Measurements from ENCODE around the gene ATP11C.
A peak's percentile ranks its signal among the peaks of the same experiment; 100 is the strongest.
"Not testable (repeated sequence)": the region's sequence is repeated elsewhere in the genome, so short reads cannot be mapped to it uniquely, and the experiment has no call there.

The ATP11C gene

DNA sequence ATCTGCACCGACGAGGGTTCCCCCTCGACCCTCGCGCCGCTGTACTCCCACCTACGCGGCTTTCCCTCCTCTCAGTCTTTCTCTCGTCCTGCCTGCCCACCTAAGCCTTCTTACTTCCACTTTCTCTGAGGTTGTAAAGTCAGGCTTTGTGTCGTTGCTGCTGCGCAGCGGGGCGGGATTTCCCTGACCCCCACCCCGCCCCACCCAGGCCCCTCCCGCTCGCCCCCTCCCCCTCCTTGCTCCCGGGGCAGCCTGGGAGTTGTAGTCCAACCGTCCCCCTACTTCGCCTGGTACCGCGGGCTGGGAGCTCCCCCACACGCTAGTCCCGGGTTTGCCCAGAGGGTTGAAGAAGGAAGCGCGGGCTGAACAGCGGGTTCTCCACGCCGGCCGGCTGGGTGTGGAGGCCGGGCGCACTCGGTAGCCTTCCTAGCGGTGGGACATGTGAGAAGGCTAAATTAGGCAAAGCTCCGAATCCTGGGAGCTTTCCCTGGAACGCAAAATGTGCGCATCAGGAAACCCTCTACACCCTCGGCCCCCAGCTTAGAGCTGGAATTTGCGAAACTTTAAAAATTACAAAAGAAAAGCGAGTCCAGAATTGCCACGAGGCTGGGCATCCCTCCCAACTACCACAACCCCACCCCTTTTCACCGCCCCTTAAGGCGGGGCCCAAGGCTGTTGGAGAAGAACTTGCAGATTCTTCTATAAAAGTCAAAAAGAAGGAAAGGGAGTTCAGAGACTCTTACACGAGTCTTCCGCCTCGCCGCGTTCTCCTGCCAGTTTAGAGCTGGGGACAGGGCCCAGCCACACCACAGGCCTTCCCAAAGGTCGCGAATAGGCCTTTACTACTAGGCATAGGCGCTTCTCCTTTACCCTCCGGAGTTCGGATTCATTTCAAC, at the start of gene ATP11C:
ATP11C (minus strand) TSS at position 153 of the 896 bp plus-strand sequence. CDS start 1,011 bp downstream, outside the sequence.
- peak; percentile 75 for DNase-seq (ENCODE audit: low read depth)

DNA sequence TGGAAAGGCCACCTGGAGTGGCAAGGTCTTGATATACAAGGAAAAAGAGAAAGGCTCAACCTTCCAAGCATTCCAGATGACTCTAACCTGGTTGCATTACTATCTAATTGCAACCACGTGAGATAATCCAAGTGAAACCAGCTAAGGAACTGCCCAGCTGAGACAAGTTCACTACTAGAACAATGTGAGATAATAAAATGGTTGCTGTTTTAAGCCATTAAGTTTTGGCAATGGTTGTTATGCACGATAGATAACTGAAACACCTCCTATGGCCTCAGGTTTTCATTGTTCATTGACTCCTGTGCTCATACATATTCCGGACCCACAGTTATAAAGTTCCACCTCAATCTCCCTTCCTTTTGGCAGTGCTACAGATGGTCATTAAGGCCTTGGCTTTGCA, 41.6 kb upstream of the ATP11C start:
- DNase-seq (ENCODE audit: low read depth): no peak

DNA sequence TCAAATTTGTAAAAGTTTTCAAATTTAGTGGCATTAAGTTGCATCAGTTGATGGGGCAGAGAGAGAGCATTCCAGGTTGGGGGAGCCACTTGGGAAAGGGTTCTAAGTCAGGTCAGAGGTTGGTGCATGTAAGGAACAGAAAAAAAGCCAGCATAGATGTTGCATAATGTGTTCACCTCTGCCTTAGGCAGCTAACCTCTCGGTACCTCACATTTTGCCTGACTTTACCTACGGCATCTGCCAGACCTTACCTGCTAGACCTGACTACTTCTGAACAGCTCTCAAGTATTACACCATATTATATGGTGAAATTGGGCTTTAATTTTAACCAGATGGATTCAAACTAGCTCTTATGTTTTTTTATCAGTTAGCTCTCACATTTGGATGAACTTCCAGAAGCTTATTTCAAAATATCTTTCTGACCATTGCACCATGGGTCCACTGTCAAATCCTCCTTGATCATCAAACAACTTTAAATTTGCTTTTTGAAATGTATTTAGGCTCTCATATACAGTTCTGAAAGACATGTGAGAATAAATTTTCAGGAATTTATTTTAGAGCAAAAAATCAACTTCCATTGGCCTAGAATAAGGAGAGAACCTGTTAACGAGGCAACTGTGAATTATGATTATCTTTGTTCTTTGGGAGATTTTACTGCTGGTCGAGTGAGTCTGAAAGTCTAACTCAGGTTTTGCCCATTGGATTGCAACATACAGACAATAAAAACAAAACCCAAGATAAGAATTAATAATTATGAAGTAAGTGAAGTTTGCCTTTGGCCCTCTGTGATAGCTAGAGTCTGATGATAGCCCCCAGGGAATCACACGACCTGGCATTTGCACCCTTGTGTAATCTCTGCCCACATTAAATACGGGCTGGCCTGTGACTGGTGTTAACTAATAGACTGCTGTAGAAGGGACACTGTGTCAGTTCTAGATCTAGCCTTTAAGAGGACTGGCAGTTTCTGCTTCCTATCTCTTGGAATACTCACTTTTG, 40.1 kb upstream of the ATP11C start:
- no peak for DNase-seq (ENCODE audit: low read depth)

DNA sequence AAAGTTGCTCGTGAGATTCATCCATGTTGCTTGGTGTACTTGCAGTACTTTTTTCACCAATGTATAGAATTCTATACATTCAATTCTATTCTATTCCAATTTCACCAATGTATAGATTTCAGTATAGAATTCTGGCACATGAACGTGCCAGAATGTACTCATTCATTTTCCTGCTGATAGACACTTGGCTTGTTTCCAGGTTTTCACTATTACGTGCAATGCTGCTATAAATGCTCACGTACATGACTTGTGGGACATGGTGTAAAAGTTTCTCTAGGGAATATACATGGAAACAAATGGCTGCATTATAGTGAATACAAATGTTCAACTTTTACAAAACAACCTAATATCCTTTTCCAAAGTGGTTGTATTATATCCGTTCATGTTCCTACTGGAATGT, 39.3 kb upstream of the ATP11C start:
- DNase-seq (ENCODE audit: low read depth): no peak

DNA sequence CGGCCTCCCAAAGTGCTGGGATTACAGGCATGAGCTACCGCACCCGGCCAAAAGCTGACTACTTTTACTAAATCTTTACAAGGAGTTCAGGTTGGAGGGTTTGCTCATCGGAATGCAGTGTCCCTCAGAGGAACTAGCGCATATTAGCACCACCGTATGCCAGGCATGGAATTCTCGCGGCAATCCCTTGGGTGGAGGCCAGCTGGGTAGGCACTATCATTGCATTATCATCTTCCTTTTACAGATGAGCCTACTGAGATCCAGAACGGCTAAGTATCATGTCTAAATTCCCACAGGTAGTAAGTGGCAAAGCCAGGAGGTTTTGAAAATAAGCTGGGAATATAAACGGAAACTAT, 38.5 kb upstream of the ATP11C start:
- DNase-seq (ENCODE audit: low read depth): no peak

DNA sequence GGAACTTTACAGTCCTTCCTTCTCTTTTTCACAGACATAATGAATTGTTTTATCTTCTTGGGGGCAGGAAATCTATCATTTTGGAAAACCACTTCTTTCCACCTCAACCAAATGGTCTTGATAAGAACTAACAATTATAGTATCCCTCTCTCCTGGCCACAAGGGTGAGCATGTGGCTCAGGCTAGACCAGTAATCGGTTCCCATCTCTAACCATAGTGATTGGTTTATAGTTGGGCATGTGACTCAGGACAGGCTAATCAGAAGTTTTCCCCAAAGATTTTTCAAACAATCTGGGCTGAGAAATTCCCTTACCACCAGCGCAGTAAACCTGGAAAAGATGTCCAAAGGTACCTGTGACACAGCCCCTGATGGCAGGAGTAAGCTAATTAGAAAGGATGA, 36.4 kb upstream of the ATP11C start:
- no peak for DNase-seq (ENCODE audit: low read depth)

DNA sequence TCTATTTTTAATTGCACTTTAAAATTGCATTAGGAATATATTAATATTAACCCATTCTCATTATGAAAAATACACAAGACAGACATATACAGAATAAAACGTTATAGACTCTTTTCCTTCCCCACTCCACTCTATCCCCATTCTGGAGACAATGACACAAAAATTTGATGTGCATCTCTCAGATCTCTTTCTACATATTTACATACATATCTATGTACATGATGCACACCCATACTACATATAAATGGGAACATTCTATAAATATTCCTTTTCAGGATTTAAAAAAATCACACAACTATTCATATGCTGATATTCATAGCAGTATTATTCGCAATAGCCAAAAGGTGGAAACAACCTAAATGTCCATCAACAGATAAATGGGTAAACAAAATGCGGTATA, 34.9 kb upstream of the ATP11C start:
- no peak for DNase-seq (ENCODE audit: low read depth)

DNA sequence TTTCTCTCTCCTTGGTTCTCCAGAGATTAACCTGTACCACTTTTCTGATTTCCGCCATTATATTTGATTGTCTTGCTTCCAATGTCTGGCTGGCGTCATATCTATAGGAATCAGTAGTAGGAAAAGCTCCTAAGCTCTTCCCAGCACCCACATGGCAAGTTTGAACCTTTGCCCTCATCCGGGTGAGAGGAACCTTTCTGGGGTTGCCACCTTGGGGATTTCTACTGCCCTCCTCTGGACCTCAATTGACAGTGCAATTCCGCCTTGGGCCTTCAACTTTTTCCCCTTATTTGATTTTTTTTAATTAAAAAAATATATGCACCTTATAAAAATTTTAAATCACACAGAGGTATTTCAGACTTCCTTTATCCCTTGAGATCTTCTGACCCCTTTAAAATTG, 34.4 kb upstream of the ATP11C start:
- DNase-seq (ENCODE audit: low read depth): no peak

DNA sequence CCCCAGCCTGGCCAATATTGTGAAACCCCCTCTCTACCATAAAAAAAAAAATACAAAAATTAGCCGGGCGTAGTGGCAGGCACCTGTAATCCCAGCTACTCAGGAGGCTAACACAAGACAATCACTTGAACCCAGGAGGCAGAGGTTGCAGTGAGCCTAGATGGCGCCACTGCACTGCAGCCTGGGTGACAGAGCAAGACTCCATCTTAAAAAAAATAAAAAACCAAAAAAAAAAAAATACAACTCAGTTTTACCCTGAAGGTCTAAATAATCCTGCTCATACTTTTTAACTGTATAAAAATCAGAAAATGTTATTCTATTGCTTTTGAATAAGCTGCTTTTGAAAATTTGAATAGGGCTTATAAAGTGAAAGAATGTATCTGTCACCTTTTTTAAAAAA, 33.3 kb upstream of the ATP11C start:
- DNase-seq (ENCODE audit: low read depth): not testable (repeated sequence)

DNA sequence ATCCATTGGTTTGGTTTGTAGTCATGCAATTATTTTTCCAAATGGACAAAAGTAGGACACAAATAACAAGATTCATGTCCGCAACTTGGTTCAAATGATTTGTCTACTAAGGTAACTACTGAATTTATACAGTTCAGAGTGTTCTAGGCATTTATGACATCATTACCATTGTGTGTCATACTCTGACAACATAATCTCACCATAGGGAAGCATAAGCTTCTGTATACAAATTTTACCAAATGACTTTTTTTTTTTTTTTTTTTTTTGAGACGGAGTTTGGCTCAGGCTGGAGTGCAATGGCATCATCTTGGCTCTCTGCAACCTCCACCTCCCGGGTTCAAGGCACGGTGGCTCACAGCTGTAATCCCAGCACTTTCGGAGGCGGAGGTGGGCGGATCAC, 32.6 kb upstream of the ATP11C start, which contains the start of gene CXorf66:
CXorf66 (minus strand) TSS at position 101 of the 400 bp plus-strand sequence; CDS start at position 76, 25 bp downstream.
- DNase-seq (ENCODE audit: low read depth): no peak

DNA sequence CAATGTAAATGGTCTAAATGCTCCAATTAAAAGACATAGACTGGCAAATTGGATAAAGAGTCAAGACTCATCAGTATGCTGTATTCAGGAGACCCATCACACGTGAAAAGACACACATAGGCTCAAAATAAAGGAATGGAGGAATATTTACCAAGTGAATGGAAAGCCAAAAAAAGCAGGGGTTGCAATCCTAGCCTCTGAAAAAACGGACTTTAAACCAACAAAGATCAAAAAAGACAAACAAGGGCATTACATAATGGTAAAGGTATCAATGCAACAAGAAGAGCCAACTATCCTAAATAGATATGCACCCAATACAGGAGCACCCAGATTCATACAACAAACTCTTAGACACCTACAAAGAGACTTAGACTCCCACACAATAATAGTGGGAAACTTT, 28.2 kb upstream of the ATP11C start:
- DNase-seq (ENCODE audit: low read depth): not testable (repeated sequence)

DNA sequence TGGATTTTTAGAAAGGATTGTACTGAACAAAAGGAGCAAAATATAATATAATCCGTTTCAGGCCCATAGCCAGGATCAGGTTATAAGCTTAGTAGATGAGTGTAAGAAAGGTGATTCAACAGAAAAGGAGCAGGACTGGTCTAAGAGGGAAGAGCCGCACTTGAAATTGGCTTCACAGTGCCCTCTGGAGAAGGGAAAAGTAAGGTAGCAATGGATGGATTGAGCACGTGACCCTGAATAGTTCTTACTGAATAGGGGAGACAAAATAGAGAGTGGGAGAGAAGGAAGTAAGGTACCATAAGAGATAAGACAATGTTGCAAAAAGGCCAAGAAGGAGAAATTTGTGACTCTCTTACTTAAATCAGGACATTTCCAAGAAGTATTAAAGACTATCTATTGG, 16.9 kb upstream of the ATP11C start:
- DNase-seq (ENCODE audit: low read depth): no peak

DNA sequence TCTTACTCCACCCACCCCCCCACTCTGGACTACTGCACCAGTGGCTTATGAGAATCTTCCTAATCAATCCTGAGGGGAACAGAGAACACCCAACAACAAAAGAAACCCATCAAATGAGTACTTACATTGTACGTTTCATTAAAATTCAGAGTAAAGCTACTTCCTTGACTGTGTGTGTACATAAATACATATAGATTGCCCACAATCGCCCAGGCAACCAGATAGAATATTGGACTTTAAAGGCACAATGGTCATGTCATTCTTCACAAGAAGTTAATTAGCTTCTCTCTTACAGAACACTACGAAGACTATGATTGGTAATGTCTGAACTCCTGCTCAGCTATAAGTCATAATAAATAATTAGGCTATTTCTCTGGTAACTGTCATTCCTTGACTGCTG, 12.2 kb upstream of the ATP11C start:
- DNase-seq (ENCODE audit: low read depth): no peak

DNA sequence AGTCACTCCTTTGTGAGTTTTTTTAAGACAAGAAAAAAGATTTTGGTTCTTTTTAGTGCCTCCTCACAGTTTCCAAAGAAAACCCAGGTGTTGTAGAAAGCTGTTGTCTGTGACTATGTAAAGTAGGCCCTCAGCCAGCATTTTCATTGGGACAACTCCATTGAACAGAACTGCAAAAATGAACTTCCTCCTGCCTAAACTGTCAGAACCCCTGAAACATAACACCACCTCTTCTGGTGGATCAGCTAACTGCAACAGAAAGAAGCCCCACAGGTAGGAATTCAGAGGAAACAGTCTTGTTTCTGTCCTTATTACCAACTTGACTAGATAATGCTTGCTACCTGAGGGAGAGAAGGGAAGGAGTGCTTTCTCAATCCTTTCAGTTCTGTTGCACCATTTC, 3.4 kb upstream of the ATP11C start:
- no peak for DNase-seq (ENCODE audit: low read depth)

DNA sequence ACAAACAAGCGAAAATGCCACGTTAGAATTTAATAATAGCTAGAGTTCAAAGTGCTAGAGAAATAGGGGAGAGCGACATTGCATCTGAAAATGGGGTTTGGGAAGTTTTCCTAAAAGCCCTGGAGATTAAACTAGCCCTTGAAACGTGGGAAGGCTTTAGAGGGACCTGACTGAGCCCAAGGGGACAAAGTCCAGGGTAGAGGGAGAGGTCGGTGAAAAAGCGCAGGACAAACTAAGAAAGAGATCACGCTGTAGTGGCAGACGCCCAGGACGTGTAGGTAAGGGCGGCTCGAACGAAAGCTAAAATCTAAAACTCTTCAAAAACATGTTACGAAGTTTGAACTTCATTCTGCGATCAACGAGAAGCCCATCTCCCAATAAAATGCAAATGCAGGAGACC, 1.1 kb upstream of the ATP11C start:
- no peak for DNase-seq (ENCODE audit: low read depth)

DNA sequence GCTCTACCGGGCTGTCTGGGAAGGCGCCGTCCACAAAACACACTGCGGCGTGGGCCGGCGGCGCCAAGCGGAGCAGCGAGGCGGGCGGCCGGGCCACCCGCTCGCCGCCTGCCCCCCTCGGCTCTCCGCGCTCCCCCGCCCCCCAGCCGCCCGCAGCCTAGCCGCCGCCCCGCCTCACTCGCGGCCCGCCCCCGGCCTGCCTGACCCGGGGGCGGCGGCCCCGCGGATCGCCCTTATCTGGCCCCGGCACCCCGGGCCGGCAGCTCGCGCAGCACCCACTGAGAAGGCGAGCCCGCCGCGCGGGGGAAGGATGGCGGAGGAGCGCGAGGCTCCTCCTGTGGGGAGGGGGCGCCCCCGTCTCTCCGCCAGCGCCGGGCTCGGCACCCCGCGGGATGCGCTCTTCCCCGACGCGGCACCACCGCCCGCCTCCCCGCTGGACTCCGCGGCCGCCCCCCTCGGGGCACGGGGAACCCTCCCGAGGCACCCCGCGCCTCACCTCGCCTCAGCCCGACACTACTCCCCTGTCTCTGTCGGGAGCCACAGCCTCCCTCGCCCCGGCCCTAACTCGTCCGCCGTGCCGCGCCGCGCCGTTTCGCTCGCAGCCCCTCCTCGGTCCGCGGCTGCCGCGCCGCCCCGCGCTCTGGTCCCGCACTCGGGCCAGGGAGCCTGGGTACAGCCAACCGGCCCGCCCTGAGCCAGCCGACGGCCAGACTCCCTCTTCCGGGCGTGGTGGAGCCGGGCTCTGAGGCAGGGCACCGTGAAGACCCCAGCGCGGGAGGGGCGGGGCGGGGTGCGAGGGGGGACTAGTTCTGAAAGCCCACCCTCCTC, 566 bp downstream of the ATP11C start:
- peak; percentile 19 for DNase-seq (ENCODE audit: low read depth)

DNA sequence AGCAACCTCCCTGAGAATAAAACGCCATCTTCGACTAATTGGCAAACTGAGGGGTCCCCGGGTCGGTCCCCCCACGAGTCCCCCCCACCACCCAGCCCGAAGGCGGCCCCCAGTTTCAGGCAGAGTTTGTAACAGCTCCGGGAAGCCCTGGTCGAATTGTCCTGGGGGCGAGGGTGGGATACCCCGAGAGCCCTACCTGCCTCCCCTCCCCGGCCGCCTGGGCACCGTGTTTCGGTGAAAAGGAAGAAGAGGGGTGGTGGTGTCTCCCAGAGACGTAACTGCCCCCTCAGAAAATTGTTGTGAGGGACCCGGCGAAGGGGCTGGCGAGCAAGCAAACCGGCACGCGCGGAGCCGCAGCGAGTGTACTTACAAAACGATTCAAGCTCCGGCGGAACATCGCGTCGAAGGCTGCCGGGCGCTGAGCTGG, 1.2 kb downstream of the ATP11C start:
- DNase-seq (ENCODE audit: low read depth): peak; percentile 0

DNA sequence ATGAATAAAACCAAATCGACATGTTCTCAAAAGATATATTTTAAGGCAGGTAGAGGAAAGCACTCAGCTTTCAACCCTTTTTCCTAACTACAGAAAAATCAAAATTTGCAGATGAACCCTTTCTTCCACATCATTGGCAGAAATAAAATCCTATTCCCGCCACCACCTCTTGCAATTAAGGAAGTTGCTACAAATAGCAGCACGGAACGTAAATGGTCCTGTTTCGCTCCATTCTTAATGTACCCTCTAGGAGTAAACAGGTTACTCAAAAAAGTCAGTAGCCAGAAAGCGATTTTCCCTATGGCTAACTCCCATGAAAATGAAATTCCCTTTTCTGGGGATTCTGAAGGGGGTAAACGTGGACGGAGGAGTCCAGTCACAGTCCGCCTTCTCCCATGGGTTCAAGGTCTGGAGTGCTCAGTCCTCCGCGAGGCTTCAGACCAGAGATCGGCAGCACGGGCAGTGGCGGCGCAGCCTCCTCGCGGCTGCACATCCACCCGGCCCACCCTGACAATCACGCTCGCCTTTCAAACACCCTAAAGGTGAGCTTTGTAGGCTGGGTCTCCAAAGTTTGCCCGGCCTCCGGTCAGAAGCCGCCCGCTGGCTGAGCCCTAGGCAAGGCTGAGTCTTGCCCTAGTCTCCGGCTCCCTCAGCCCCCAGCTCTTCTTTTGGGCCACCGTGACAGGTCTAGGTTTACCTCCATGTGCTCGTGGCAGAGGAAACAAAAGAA, 1.8 kb downstream of the ATP11C start:
- DNase-seq (ENCODE audit: low read depth): peak; percentile 4

DNA sequence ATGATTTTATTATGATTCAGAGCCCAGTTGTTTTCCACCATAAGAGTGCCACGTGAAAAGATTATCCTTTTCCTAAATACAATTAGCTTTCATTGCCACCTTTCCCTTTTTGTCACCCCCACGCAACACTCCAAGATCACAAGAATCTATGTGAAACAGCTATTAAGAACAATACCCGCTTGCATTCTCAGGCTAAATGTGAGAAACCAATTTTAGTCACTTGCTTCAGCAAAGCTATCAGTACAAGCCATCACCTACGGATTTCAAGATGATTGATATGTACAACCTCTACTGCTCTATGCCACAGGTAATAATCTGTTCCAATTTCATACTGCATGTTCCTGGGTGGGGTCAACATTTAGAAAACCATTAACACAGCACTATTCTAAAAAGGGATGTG, 2.5 kb downstream of the ATP11C start:
- no peak for DNase-seq (ENCODE audit: low read depth)

DNA sequence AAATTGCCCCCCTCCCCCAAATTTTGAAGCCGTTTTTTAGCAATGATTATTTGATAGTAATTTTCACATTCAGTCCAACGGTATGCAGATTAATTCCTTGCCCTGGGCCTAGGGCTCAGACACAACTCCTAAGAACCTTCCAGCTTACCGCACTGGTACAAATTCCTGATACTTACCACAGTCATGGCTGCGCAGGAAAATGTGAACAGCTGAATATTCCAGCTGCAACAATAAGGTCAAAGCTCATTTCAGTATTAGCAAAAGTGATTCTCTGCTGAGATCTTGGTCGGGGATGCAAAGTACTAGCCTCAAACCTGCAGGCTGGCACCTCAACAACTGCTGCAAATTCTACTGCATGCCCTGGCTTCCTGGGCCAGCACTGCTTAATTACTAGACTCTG, 3.0 kb downstream of the ATP11C start:
- DNase-seq (ENCODE audit: low read depth): no peak

DNA sequence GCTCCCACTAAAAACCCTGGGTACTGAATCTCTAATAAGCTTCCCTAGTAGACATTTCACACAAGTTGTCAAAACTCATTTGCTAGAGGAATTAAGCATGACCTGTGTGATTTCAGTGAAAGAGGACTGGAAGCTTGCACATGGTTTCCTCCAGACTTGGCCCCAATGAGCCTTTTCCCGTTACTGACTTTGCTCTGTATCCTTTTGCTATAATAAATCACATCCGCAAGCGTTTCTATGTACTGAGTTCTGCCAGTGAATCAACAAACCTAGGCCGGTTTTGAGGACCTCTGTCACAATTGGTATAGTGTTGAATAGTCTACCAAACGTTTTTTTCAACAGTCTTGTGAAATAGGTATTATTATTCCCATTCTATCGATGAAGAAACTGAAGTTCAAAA, 8.2 kb downstream of the ATP11C start:
- DNase-seq (ENCODE audit: low read depth): no peak

Data from activated T-helper 9 cell treated with anti-CD3 and anti-CD28 coated beads, Interleukin-2, amount 50 U/mL, for 16 hours (primary cell).